Naive B cell (primary cell): ENCODE results near the gene KDSR. TPM values are rescaled to one million over a fixed set of nuclear protein-coding genes. Genes with fewer than 3 reads are reported as not detected.
A peak's percentile ranks its signal among the peaks of the same experiment; 100 is the strongest.

Experiments
- ATAC-seq, 2 donors: fragments of 150-1000 bp; cut with Tn5 transposase; 2 replicates each; pipeline ENCODE4 v1.10.0; 2021; ENCODE audit warnings: low read depth in 2 of 2, mild to moderate bottlenecking in 2 of 2, moderate library complexity in 2 of 2
- DNase-seq: peaks from one replicate; pipeline ENCODE4 v3.0.0; 2022
- H3K27ac Mint-ChIP-seq, 6 donors: one replicate each; pipeline ENCODE4 v1.8.0; 2020 to 2022; ENCODE audit warnings: mild to moderate bottlenecking in 6 of 6, mixed read lengths in 6 of 6, moderate library complexity in 5 of 6, inconsistent platforms in 2 of 6
- H3K27me3 Mint-ChIP-seq, 3 donors: one replicate each; pipeline ENCODE4 v1.8.0; 2021 to 2022; ENCODE audit warnings: mixed read lengths in 3 of 3, mild to moderate bottlenecking in 1 of 3
- H3K36me3 Mint-ChIP-seq, 2 donors: one replicate each; pipeline ENCODE4 v1.8.0; 2020 to 2022; ENCODE audit warnings: mixed read lengths in 2 of 2, inconsistent platforms in 1 of 2, mild to moderate bottlenecking in 1 of 2
- H3K4me1 Mint-ChIP-seq, 3 donors: one replicate each; pipeline ENCODE4 v1.8.0; 2020 to 2022; ENCODE audit warnings: mixed read lengths in 3 of 3, inconsistent platforms in 1 of 3, mild to moderate bottlenecking in 1 of 3, moderate library complexity in 1 of 3
- H3K4me3 Mint-ChIP-seq, 8 donors: one replicate each; pipeline ENCODE4 v1.8.0; 2020 to 2022; ENCODE audit warnings: mild to moderate bottlenecking in 8 of 8, mixed read lengths in 8 of 8, moderate library complexity in 8 of 8, inconsistent platforms in 2 of 8
- H3K9me3 Mint-ChIP-seq, 7 donors: one replicate each; pipeline ENCODE4 v1.8.0; 2020 to 2022; ENCODE audit warnings: mixed read lengths in 7 of 7, mild to moderate bottlenecking in 5 of 7, inconsistent platforms in 2 of 7, moderate library complexity in 1 of 7
- polyA plus RNA-seq, 6 donors: library from polyadenylated mRNA; unstranded; fragments of 300-500 nt; fragmentation: Illumina TruSeq; gene quantifications; one replicate each; pipeline ENCODE4 v1.2.3, GENCODE V29; 2021; ENCODE audit warnings: low read depth in 6 of 6

The KDSR gene
- polyA plus RNA-seq, 6 donors from 2014 or later, result 18.9 to 47.1 (median 38.2) TPM

DNA sequence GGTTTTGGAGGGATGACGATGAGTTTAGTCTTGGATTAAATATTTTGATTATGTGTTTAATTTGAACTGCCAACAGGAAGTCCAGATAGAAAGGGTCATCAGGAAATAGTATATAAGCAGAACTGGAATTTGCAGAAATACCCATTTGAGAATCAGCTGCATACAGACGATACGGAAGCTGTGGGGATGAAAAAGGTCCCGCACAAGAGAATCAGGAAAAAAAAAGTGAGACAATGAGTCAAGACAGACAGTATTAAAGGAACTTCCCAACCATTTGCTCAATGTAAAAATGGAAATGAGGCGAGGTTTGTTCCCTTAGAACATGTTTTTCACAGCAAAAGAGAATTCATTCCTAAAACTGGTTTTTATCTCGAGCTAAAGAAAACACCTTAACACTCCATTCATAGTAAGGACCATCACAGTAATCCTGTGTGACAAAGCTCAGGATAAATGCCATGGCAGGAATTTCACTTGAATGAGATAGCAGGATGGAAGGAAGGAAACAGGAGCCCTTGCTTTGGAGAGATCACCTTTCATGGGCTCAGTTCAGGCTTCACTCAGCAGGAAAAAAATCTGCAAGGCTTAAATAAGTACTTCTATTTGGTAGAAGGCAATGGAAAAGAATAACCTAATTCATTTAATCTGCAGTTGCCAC, 76.7 kb downstream of the KDSR start:
- no peak for ATAC-seq
- Mint-ChIP-seq H3K9me3 (peaks cover 0 to 3% (median 0%) of the 10 kb centered on the region in 7 donors), H3K27ac (peak overlapping the region in 5 of 6 donors; percentile 94 to 98 (median 98)), H3K27me3 (no peaks in the 10 kb centered on the region), H3K4me3 (peak overlapping the region in 5 of 8 donors; percentile 17 to 89 (median 31)), H3K36me3 (peaks cover 8 to 14% of the 10 kb centered on the region in 2 donors), H3K4me1 (peaks cover 1 to 31% (median 3%) of the 10 kb centered on the region in 3 donors)
- no peak for DNase-seq

DNA sequence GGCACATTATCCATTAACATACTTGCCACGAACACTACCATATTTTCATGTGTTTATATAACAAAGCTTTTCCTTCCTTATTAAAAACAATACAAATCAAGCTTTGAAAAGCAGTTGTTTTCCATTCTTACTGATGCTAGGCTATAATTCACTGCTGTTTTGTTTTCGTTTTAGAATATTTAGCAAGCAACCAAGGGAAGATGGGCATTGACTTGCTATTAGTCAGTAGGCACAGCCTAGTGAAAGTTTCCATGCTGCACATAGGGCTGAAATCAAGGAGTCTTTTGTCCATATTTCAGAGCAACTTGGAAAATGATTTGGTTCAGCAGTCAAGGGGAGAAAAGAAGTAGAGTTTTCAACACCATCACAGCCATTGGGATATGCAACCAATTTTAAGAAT, 78.7 kb downstream of the KDSR start:
- Mint-ChIP-seq H3K9me3 (peaks cover 0 to 3% (median 0%) of the 10 kb centered on the region in 7 donors), H3K4me1 (peaks cover 0 to 22% (median 0%) of the 10 kb centered on the region in 3 donors), H3K4me3 (no peak overlapping the region), H3K36me3 (peaks cover 8 to 11% of the 10 kb centered on the region in 2 donors), H3K27ac (no peak overlapping the region), H3K27me3 (no peaks in the 10 kb centered on the region)
- no peak for ATAC-seq
- no peak for DNase-seq

DNA sequence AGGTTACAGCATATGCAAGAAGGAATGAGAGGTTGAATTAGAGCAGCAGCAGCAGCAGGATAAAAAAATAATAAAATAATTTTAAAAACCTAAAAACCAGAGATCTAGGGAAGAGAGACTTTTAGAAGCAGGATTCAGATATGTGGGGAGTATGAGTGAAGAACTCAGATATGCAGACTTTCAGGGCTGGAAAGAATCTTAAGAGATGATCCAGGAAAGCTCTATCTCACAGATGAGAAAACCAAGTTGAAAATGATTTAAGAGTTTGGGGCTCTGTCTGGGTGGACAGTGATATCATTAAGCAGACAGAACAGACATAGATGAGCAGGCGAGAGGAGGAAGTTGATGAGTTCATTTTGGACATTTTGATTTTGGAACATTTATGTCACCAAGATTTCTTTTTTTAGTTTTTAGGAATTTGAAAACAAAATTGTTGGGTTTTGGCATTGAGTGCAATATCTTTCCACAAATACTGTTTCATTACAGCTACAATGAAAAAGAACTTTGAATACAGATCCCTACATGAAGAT, 79.2 kb downstream of the KDSR start:
- Mint-ChIP-seq H3K4me1 (peaks cover 0 to 17% (median 0%) of the 10 kb centered on the region in 3 donors), H3K4me3 (no peak overlapping the region), H3K27ac (no peak overlapping the region), H3K9me3 (peaks cover 0 to 3% (median 0%) of the 10 kb centered on the region in 7 donors), H3K27me3 (no peaks in the 10 kb centered on the region), H3K36me3 (peaks cover 8 to 11% of the 10 kb centered on the region in 2 donors)
- DNase-seq (no peak), ATAC-seq (no peak)

DNA sequence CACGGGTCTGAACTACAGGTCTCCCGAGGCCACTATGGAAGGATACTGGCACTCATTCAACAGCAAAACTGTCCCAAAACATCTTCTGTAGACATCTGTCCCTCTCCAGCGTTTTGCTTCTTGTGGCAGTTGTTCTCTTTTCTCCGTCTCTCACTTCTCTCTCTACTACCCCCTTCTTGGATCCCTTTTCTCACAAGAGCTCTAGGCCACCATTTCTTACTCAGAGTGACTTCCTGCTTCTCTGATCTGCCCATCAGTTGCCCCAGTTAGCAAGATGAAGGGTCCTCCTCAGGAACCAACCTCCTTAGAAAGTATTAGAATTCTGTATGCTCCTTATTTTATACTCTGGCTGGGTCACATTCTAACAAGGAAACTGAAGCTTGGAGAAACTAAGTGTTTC, 80.1 kb downstream of the KDSR start:
- Mint-ChIP-seq H3K27me3 (no peaks in the 10 kb centered on the region), H3K36me3 (peaks cover 8 to 11% of the 10 kb centered on the region in 2 donors), H3K4me1 (peaks cover 0 to 12% (median 4%) of the 10 kb centered on the region in 3 donors), H3K4me3 (no peak overlapping the region), H3K9me3 (peaks cover 0 to 3% (median 0%) of the 10 kb centered on the region in 7 donors), H3K27ac (no peak overlapping the region)
- no peak for DNase-seq
- peak; percentile 29 to 48 for ATAC-seq

DNA sequence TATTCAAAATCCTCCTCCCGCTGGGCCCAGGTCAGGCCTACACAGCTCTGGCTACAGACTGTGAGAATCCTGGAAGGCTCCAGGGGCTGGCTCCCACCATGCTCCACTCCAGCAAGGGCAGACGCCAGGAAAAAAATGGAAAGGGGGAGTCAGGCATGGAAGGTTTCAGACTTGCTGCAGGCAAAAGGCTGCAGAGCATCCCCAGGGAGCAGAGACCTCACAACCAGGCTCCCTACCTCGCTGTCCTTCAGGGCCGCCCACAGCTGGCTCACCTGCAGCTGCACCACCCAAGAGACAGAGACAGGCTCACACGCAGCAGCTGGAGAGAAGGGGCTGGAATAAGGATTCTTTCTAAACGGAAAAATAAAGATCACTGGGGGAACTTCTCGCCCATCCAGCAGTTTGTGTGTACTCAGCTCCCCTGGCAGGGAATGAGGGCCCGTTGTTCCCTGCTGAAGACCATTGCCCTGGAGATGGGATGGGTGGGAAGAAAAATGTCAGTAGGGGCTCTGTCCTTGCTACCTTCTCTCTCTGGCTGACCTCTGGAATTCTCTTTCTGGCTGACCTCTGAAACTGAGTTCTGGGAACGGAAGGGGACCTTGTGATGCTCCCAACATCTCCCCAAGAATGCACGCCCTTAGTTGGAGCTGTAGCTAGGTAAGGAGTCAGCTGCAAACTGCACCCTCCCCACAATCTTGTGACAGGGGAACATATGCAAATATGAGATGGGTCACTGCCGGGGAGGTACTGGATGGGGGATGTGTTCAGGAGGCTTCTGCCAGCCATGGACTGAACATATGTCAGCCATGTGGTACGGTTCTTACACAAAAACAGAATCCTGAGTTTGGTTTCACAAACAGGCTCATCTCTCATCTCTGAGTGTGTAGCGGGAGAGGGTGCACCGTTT, 81.9 kb downstream of the KDSR start:
- H3K27ac Mint-ChIP-seq, result peak overlapping the region in 3 of 6 donors; percentile 98 to 99 (median 98)
- ATAC-seq, result peak; percentile 92 to 93
- peaks cover 9 to 17% (median 17%) of the 10 kb centered on the region in 3 donors for H3K4me1 Mint-ChIP-seq
- H3K4me3 Mint-ChIP-seq, result peak overlapping the region in 6 of 8 donors; percentile 44 to 92 (median 88)
- peaks cover 4 to 25% of the 10 kb centered on the region in 2 donors for H3K36me3 Mint-ChIP-seq
- DNase-seq, result peak; percentile 65
- H3K9me3 Mint-ChIP-seq, result peaks cover 0 to 3% (median 0%) of the 10 kb centered on the region in 7 donors
- no peaks in the 10 kb centered on the region for H3K27me3 Mint-ChIP-seq

DNA sequence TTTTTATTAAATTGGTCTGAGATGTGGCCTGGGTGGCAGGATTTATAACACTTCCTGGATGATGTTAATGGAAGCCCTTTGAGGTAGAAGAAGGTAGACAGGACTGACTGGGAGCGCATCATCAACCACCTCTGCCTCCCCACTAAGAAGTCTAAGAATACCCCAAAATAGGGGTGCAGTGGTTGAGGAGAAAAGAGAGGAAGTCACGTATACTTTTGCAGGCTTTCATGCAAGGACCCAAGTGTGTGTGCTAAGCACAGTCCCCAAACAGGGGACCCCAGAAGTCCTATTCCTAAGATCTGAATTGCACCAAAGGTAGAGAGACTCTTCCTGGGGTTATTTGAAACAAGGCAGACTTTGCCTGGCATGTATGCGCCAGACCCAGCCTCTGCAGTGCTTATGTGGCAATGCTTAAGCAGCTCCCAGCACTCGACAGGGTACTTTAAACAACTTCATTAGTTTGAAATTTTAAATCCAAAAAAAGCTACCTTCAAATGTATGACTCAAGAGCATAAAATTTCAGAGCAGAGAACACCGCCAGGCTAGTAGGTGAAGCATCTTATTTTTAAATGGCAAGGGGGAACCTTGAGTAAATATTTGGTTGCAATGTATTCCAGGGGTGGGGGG, 82.7 kb downstream of the KDSR start:
- Mint-ChIP-seq H3K36me3 (peaks cover 0 to 26% of the 10 kb centered on the region in 2 donors), H3K27me3 (no peaks in the 10 kb centered on the region), H3K27ac (peak overlapping the region in 3 of 6 donors; percentile 98 to 99 (median 98)), H3K4me3 (peak overlapping the region in 6 of 8 donors; percentile 10 to 92 (median 84)), H3K9me3 (no peaks in the 10 kb centered on the region), H3K4me1 (peaks cover 14 to 22% (median 21%) of the 10 kb centered on the region in 3 donors)
- DNase-seq (no peak), ATAC-seq (no peak)

DNA sequence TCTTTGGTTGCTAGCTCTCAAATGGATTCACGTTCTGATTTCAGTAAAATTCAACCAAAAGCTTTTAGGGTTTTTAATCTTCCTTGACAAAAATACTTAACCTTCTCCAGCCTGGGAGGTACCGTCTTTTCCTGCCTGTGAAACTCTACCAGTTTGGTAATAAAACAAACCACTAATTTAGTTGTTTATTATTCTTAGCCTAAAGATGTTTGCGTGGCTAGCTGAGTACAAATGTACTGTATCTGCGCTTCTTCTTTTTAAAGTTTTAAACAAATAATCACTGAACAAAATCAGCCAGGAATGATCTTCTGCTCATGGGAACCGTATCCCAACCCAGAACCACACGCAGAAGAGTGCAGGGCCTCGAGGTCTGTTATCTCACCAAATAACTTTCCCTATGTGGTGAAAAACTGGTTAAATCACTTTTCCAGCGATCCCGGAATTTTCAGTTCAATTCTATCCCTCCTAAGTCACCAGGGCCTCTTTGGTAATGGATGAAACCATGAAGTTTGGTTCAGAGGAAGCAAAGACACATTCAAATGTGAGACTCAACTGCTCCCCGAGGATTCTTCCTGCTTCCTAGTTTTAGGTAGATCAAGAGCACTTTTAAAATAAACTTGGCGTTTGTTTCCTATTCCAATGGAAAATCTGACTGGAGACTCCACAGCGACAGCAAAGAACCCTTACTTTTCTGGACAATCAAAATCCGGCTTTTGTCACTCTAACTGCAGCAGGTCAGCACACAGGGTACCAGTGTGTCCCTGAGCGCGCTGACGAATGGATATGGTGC, 83.5 kb downstream of the KDSR start:
- Mint-ChIP-seq H3K27ac (peak overlapping the region in 3 of 6 donors; percentile 95 to 99 (median 98)), H3K36me3 (peaks cover 0 to 26% of the 10 kb centered on the region in 2 donors), H3K4me1 (peaks cover 22 to 30% (median 29%) of the 10 kb centered on the region in 3 donors), H3K27me3 (no peaks in the 10 kb centered on the region), H3K9me3 (no peaks in the 10 kb centered on the region), H3K4me3 (peak overlapping the region in 5 of 8 donors; percentile 40 to 92 (median 71))
- DNase-seq, result no peak
- no peak for ATAC-seq

DNA sequence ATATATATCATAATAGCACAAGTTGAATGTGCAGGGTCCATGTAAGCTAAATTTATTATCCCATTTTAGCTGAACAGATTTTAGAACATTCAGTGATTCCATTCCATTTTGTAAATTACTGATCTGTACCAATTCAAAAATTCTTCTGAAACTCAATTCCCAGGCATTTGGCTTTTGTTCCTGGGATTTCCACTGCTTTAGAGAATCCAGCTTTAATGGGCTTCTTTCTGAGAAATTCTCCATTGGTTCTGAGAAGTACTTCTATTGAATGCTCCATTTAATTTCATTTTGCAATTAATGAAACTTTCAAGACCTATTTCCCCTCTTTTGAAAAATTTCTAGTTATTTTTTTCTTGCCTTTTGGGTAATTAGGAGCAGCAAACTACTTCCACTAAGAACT, 84.2 kb downstream of the KDSR start:
- DNase-seq, result no peak
- Mint-ChIP-seq H3K9me3 (no peaks in the 10 kb centered on the region), H3K4me3 (no peak overlapping the region), H3K27ac (peak overlapping the region in 2 of 6 donors; percentile 95 to 99), H3K4me1 (peaks cover 29 to 37% (median 36%) of the 10 kb centered on the region in 3 donors), H3K27me3 (no peaks in the 10 kb centered on the region), H3K36me3 (peaks cover 0 to 26% of the 10 kb centered on the region in 2 donors)
- no peak for ATAC-seq

Other genes with a start within 250 kb of the KDSR start
- 10 to 100 TPM; 11.8 to 43.0 (median 30.1) TPM for gene BCL2, start 47.4 kb downstream of the KDSR start, polyA plus RNA-seq
- gene VPS4B, start 55.3 kb upstream of the KDSR start, polyA plus RNA-seq, result 10 to 100 TPM; 36.6 to 89.8 (median 71.6) TPM
- not detected for gene SERPINB5, start 109.8 kb upstream of the KDSR start, polyA plus RNA-seq
- gene SERPINB12, start 175.2 kb upstream of the KDSR start, polyA plus RNA-seq, result not detected
- not detected for gene SERPINB13, start 220.1 kb upstream of the KDSR start, polyA plus RNA-seq